Astrocyte (in vitro differentiated cells and primary cell): ENCODE measurements around the gene VSTM1.

Experiments used
- EZH2 ChIP-seq: IDR thresholded peaks from 2 replicates; pipeline ENCODE4 v1.6.1; 2012; ENCODE audit warnings: mild to moderate bottlenecking, low read length, inconsistent platforms; ENCODE audit not compliant: insufficient read depth
- TF ChIP-seq, protein P1 (sequence below): IDR thresholded peaks from 2 replicates; pipeline ENCODE4 v1.5.1; 2011; ENCODE audit warnings: low read depth, mild to moderate bottlenecking, inconsistent platforms, low read length, moderate library complexity; ENCODE audit not compliant: insufficient read depth

DNA sequence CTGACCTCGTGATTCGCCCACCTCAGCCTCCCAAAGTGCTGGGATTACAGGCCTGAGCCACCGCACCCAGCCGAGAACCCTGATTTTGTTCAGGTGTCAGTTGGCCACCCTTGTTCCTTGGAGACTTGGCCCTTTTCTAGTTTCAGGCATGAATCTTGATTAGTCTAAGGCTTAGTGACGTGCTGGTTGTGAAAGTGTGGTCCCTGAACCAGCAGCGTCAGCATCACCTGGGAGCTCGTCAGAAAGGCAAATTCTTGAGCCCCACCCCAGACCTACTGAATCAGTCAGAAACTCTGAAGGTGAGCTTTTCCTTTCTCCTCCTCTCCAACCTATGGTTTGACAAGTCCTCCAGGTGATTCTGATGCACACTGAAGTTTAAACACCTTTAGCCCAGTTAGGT lies 37.0 kb downstream of the VSTM1 start:
- TF ChIP-seq, protein P1, sequence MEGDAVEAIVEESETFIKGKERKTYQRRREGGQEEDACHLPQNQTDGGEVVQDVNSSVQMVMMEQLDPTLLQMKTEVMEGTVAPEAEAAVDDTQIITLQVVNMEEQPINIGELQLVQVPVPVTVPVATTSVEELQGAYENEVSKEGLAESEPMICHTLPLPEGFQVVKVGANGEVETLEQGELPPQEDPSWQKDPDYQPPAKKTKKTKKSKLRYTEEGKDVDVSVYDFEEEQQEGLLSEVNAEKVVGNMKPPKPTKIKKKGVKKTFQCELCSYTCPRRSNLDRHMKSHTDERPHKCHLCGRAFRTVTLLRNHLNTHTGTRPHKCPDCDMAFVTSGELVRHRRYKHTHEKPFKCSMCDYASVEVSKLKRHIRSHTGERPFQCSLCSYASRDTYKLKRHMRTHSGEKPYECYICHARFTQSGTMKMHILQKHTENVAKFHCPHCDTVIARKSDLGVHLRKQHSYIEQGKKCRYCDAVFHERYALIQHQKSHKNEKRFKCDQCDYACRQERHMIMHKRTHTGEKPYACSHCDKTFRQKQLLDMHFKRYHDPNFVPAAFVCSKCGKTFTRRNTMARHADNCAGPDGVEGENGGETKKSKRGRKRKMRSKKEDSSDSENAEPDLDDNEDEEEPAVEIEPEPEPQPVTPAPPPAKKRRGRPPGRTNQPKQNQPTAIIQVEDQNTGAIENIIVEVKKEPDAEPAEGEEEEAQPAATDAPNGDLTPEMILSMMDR: no peak
- no peak for TF ChIP-seq EZH2
